ENCODE measurements around the gene CBX8.

The CBX8 gene

GRCh38 chr17:79829004-79829403 lies 32.1 kb upstream of the CBX8 start:
- DNase-seq (ENCODE audit: low read depth): peak; percentile 37

GRCh38 chr17:79826841-79827578 lies 30.1 kb upstream of the CBX8 start:
- no peak for DNase-seq (ENCODE audit: low read depth)
- TF ChIP-seq POLR2A (IDR thresholded peaks at IDR 0.05; ENCODE audit: extremely low read depth, insufficient read length) (no peak), CTCF (IDR thresholded peaks at IDR 0.05; ENCODE audit: low read depth, low read length) (no peak), MYC (IDR thresholded peaks at IDR 0.05; ENCODE audit: low read depth, low read length) (no peak), MAX (IDR thresholded peaks at IDR 0.05; ENCODE audit: low read depth, low read length) (no peak)
- no peak overlapping the region for H3K4me3 ChIP-seq (ENCODE audit: low read depth, low read length)

More at GRCh38 chr17:79829004-79829403, 32.1 kb upstream of the CBX8 start:
- H3K4me3 ChIP-seq (ENCODE audit: low read depth, low read length): no peak overlapping the region
- TF ChIP-seq CTCF (IDR thresholded peaks at IDR 0.05; ENCODE audit: low read depth, low read length) (no peak), MAX (IDR thresholded peaks at IDR 0.05; ENCODE audit: low read depth, low read length) (no peak), POLR2A (IDR thresholded peaks at IDR 0.05; ENCODE audit: extremely low read depth, insufficient read length) (no peak), MYC (IDR thresholded peaks at IDR 0.05; ENCODE audit: low read depth, low read length) (no peak)

- H3K4me3 ChIP-seq (ENCODE audit: low read depth, low read length): no peak overlapping the region
- DNase-seq (ENCODE audit: low read depth): peak; percentile 87
- peak; percentile 50; the same call in 1 of the 2 replicates for TF ChIP-seq MYC (IDR thresholded peaks at IDR 0.05; ENCODE audit: low read depth, low read length)
- TF ChIP-seq MAX (IDR thresholded peaks at IDR 0.05; ENCODE audit: low read depth, low read length): 0 out of 2 replicates have a peak, but pooled peaks have one; percentile 25
- TF ChIP-seq CTCF (IDR thresholded peaks at IDR 0.05; ENCODE audit: low read depth, low read length): no peak
- TF ChIP-seq POLR2A (IDR thresholded peaks at IDR 0.05; ENCODE audit: extremely low read depth, insufficient read length): no peak
Observed at GRCh38 chr17:79826204-79826680, 29.4 kb upstream of the CBX8 start.

GRCh38 chr17:79825580-79825921 lies 28.7 kb upstream of the CBX8 start:
- no peak for TF ChIP-seq POLR2A (IDR thresholded peaks at IDR 0.05; ENCODE audit: extremely low read depth, insufficient read length)
- no peak for TF ChIP-seq CTCF (IDR thresholded peaks at IDR 0.05; ENCODE audit: low read depth, low read length)
- no peak for TF ChIP-seq MAX (IDR thresholded peaks at IDR 0.05; ENCODE audit: low read depth, low read length)
- TF ChIP-seq MYC (IDR thresholded peaks at IDR 0.05; ENCODE audit: low read depth, low read length): no peak
- no peak overlapping the region for H3K4me3 ChIP-seq (ENCODE audit: low read depth, low read length)
- no peak for DNase-seq (ENCODE audit: low read depth)

- H3K4me3 ChIP-seq (ENCODE audit: low read depth, low read length): no peak overlapping the region
- TF ChIP-seq MYC (IDR thresholded peaks at IDR 0.05; ENCODE audit: low read depth, low read length): no peak
- TF ChIP-seq CTCF (IDR thresholded peaks at IDR 0.05; ENCODE audit: low read depth, low read length): no peak
- no peak for TF ChIP-seq POLR2A (IDR thresholded peaks at IDR 0.05; ENCODE audit: extremely low read depth, insufficient read length)
- TF ChIP-seq MAX (IDR thresholded peaks at IDR 0.05; ENCODE audit: low read depth, low read length): no peak
- no peak for DNase-seq (ENCODE audit: low read depth)
Observed at GRCh38 chr17:79824893-79825579, 28.2 kb upstream of the CBX8 start.
